Karpas-422 (cell line): ENCODE measurements around the gene NLGN2. TPM values are rescaled to one million over a fixed set of nuclear protein-coding genes. Genes with fewer than 3 reads are reported as not detected.

Experiments
- DNase-seq: peaks from one replicate; pipeline ENCODE4 v3.0.0-alpha.2; 2015
- H2AFZ ChIP-seq: fragments of 200-600 bp; sonication (generic); 2 replicates; pipeline ENCODE4 v1.6.1; 2014; ENCODE audit warnings: antibody characterized with exemption, low read length, mixed read lengths
- H3K27ac ChIP-seq: fragments of 200-600 bp; sonication (generic); 2 replicates; pipeline ENCODE4 v1.5.1; 2014; ENCODE audit warnings: mild to moderate bottlenecking, low read length, moderate library complexity
- H3K27me3 ChIP-seq: fragments of 200-600 bp; sonication (generic); 2 replicates; pipeline ENCODE4 v1.6.1; 2014; ENCODE audit warnings: low read length, mixed read lengths
- H3K36me3 ChIP-seq: fragments of 200-600 bp; sonication (generic); 2 replicates; pipeline ENCODE4 v1.6.1; 2014; ENCODE audit warnings: low read length, mixed read lengths; ENCODE audit not compliant: insufficient read depth
- H3K4me1 ChIP-seq: fragments of 200-600 bp; sonication (generic); 2 replicates; pipeline ENCODE4 v1.6.1; 2014; ENCODE audit warnings: mild to moderate bottlenecking, low read length, mixed read lengths
- H3K4me2 ChIP-seq: fragments of 200-600 bp; sonication (generic); 2 replicates; pipeline ENCODE4 v1.6.1; 2014; ENCODE audit warnings: low read length, low read depth, mild to moderate bottlenecking; ENCODE audit not compliant: poor library complexity, severe bottlenecking
- H3K4me3 ChIP-seq: fragments of 200-600 bp; sonication (generic); 2 replicates; pipeline ENCODE4 v1.5.1; 2014; ENCODE audit warnings: mild to moderate bottlenecking, antibody characterized with exemption, low read length, mixed read lengths
- H3K79me2 ChIP-seq: fragments of 200-600 bp; sonication (generic); 2 replicates; pipeline ENCODE4 v1.6.1; 2014; ENCODE audit warnings: mild to moderate bottlenecking, low read length, mixed read lengths
- H3K9ac ChIP-seq: fragments of 200-600 bp; sonication (generic); 2 replicates; pipeline ENCODE4 v1.6.0; 2014; ENCODE audit warnings: low read length
- H3K9me2 ChIP-seq: fragments of 200-600 bp; sonication (generic), shearing (Covaris generic); replicated peaks from 2 replicates; pipeline ENCODE4 v1.6.0; 2014; ENCODE audit warnings: mild to moderate bottlenecking, low read length, moderate library complexity; ENCODE audit not compliant: insufficient read depth
- H3K9me3 ChIP-seq: fragments of 300-700, 200-600 bp; sonication (generic); 2 replicates; pipeline ENCODE4 v1.6.1; 2014; ENCODE audit warnings: low read length, mixed read lengths
- H4K20me1 ChIP-seq: fragments of 200-600 bp; sonication (generic); 2 replicates; pipeline ENCODE4 v1.6.1; 2014; ENCODE audit warnings: mild to moderate bottlenecking, antibody characterized with exemption, low read length, low read depth; ENCODE audit not compliant: insufficient read depth
- total RNA-seq: library from RNA; depleted of rRNA; stranded (reverse); fragments of >200 nt; shearing (Covaris generic); gene quantifications from 2 replicates; pipeline ENCODE4 v1.2.3, GENCODE V29; 2014; ENCODE audit warnings: low replicate concordance; rRNA removed

Gene NLGN2
- total RNA-seq, 1 experiment from 2014 or later, result not detected

- H3K27me3 ChIP-seq, result no peaks in the 10 kb centered on the region
- peak overlapping the region; percentile 37 for H3K4me2 ChIP-seq
- no peaks in the 10 kb centered on the region for H4K20me1 ChIP-seq
- H3K4me3 ChIP-seq, result no peak overlapping the region
- H3K9me2 ChIP-seq, result no peaks in the 10 kb centered on the region
- no peak for DNase-seq
- H3K36me3 ChIP-seq, result no peaks in the 10 kb centered on the region
- no peak overlapping the region for H2AFZ ChIP-seq
- H3K27ac ChIP-seq, result peak overlapping the region; percentile 23; the same call in 1 of the 2 replicates
- H3K9me3 ChIP-seq, result no peaks in the 10 kb centered on the region
- H3K79me2 ChIP-seq, result no peaks in the 10 kb centered on the region
- H3K9ac ChIP-seq, result peak overlapping the region; percentile 22; the same call in 1 of the 2 replicates
- H3K4me1 ChIP-seq, result peaks cover 16% of the 10 kb centered on the region
Measured at GRCh38 chr17:7466639-7467341, 59.1 kb downstream of the NLGN2 start.

- no peak overlapping the region for H3K4me3 ChIP-seq
- peak overlapping the region; percentile 23; the same call in 1 of the 2 replicates for H3K27ac ChIP-seq
- H2AFZ ChIP-seq, result no peak overlapping the region
- H3K4me2 ChIP-seq, result peak overlapping the region; percentile 37
- no peaks in the 10 kb centered on the region for H3K9me3 ChIP-seq
- peaks cover 16% of the 10 kb centered on the region for H3K4me1 ChIP-seq
- no peaks in the 10 kb centered on the region for H3K27me3 ChIP-seq
- H3K36me3 ChIP-seq, result no peaks in the 10 kb centered on the region
- DNase-seq, result peak; percentile 68
- H3K9ac ChIP-seq, result peak overlapping the region; percentile 22; the same call in 1 of the 2 replicates
- H3K9me2 ChIP-seq, result no peaks in the 10 kb centered on the region
- H4K20me1 ChIP-seq, result no peaks in the 10 kb centered on the region
- H3K79me2 ChIP-seq, result no peaks in the 10 kb centered on the region
Measured at GRCh38 chr17:7467498-7467897, 59.9 kb downstream of the NLGN2 start.

- Histone ChIP-seq H2AFZ (no peak overlapping the region), H4K20me1 (no peaks in the 10 kb centered on the region), H3K9me2 (no peaks in the 10 kb centered on the region), H3K27me3 (no peaks in the 10 kb centered on the region), H3K9me3 (no peaks in the 10 kb centered on the region), H3K27ac (no peak overlapping the region), H3K4me3 (no peak overlapping the region), H3K4me2 (no peak overlapping the region), H3K9ac (no peak overlapping the region), H3K79me2 (no peaks in the 10 kb centered on the region), H3K36me3 (no peaks in the 10 kb centered on the region), H3K4me1 (peaks cover 16% of the 10 kb centered on the region)
- DNase-seq, result no peak
Measured at GRCh38 chr17:7468290-7468689, 60.6 kb downstream of the NLGN2 start.

- no peak overlapping the region for H2AFZ ChIP-seq
- H4K20me1 ChIP-seq, result no peaks in the 10 kb centered on the region
- H3K4me1 ChIP-seq, result peaks cover 16% of the 10 kb centered on the region
- no peak overlapping the region for H3K4me2 ChIP-seq
- no peaks in the 10 kb centered on the region for H3K27me3 ChIP-seq
- H3K9me2 ChIP-seq, result no peaks in the 10 kb centered on the region
- DNase-seq, result no peak
- H3K79me2 ChIP-seq, result no peaks in the 10 kb centered on the region
- H3K9ac ChIP-seq, result no peak overlapping the region
- H3K36me3 ChIP-seq, result no peaks in the 10 kb centered on the region
- no peaks in the 10 kb centered on the region for H3K9me3 ChIP-seq
- no peak overlapping the region for H3K27ac ChIP-seq
- no peak overlapping the region for H3K4me3 ChIP-seq
Measured at GRCh38 chr17:7468804-7469389, 61.3 kb downstream of the NLGN2 start.

Other genes starting within 250 kb of the NLGN2 start
- 1.2 TPM in 1 of 2 replicates, not detected in the other for gene ASGR1, start 228.5 kb upstream of the NLGN2 start, total RNA-seq
- 8.5 and 24.1 TPM in 2 replicates for gene DLG4, start 188.0 kb upstream of the NLGN2 start, total RNA-seq
- 245 and 371 TPM in 2 replicates for gene ACADVL, start 187.9 kb upstream of the NLGN2 start, total RNA-seq
- gene DVL2, start 173.3 kb upstream of the NLGN2 start, total RNA-seq, result 75.2 and 117 TPM in 2 replicates
- gene PHF23, start 168.4 kb upstream of the NLGN2 start, total RNA-seq, result 36.7 and 69.3 TPM in 2 replicates
- gene GABARAP, start 165.4 kb upstream of the NLGN2 start, total RNA-seq, result 218 and 301 TPM in 2 replicates
- 52.6 and 87.8 TPM in 2 replicates for gene CTDNEP1, start 156.1 kb upstream of the NLGN2 start, total RNA-seq
- 38.8 and 53.4 TPM in 2 replicates for gene ELP5, start 155.6 kb upstream of the NLGN2 start, total RNA-seq
- gene CLDN7, start 145.4 kb upstream of the NLGN2 start, total RNA-seq, result not detected in 2 replicates
- gene SLC2A4, start 126.1 kb upstream of the NLGN2 start, total RNA-seq, result 0.14 TPM in 1 of 2 replicates, not detected in the other
- not detected in 2 replicates for gene YBX2, start 113.2 kb upstream of the NLGN2 start, total RNA-seq
- gene EIF5A, start 100.2 kb upstream of the NLGN2 start, total RNA-seq, result 231 and 326 TPM in 2 replicates
- 36.9 and 63.1 TPM in 2 replicates for gene GPS2, start 92.5 kb upstream of the NLGN2 start, total RNA-seq
- gene NEURL4, start 78.5 kb upstream of the NLGN2 start, total RNA-seq, result 11.1 and 21.2 TPM in 2 replicates
- gene ACAP1, start 71.3 kb upstream of the NLGN2 start, total RNA-seq, result 51.0 and 85.0 TPM in 2 replicates
- 5.1 and 6.8 TPM in 2 replicates for gene KCTD11, start 55.7 kb upstream of the NLGN2 start, total RNA-seq
- not detected in 2 replicates for gene TMEM95, start 52.7 kb upstream of the NLGN2 start, total RNA-seq
- gene TNK1, start 26.8 kb upstream of the NLGN2 start, total RNA-seq, result 0.75 and 3.8 TPM in 2 replicates
- gene PLSCR3, start 13.3 kb upstream of the NLGN2 start, total RNA-seq, result 39.8 and 40.4 TPM in 2 replicates
- 262 and 330 TPM in 2 replicates for gene TMEM256, start 3.7 kb upstream of the NLGN2 start, total RNA-seq
- gene SPEM1, start 12.5 kb downstream of the NLGN2 start, total RNA-seq, result not detected in 2 replicates
- gene SPEM2, start 17.8 kb downstream of the NLGN2 start, total RNA-seq, result not detected in 2 replicates
- gene SPEM3, start 21.0 kb downstream of the NLGN2 start, total RNA-seq, result not detected in 2 replicates
- 3.0 and 9.9 TPM in 2 replicates for gene TMEM102, start 27.6 kb downstream of the NLGN2 start, total RNA-seq
- gene FGF11, start 31.7 kb downstream of the NLGN2 start, total RNA-seq, result 0.32 and 0.67 TPM in 2 replicates
- 3.6 and 6.6 TPM in 2 replicates for gene CHRNB1, start 37.2 kb downstream of the NLGN2 start, total RNA-seq
- 5.5 and 7.2 TPM in 2 replicates for gene ZBTB4, start 71.8 kb downstream of the NLGN2 start, total RNA-seq
- gene SLC35G6, start 73.6 kb downstream of the NLGN2 start, total RNA-seq, result not detected in 2 replicates
- gene POLR2A, start 76.5 kb downstream of the NLGN2 start, total RNA-seq, result 78.8 and 169 TPM in 2 replicates
- gene TNFSF12, start 141.2 kb downstream of the NLGN2 start, total RNA-seq, result not detected in 2 replicates
- 0.90 and 4.0 TPM in 2 replicates for gene TNFSF13, start 150.9 kb downstream of the NLGN2 start, total RNA-seq
- gene SENP3, start 154.1 kb downstream of the NLGN2 start, total RNA-seq, result 62.8 and 96.1 TPM in 2 replicates
- 3.8 and 6.0 TPM in 2 replicates for gene CD68, start 171.8 kb downstream of the NLGN2 start, total RNA-seq
- gene MPDU1, start 176.0 kb downstream of the NLGN2 start, total RNA-seq, result 25.4 and 27.0 TPM in 2 replicates
- gene SOX15, start 182.2 kb downstream of the NLGN2 start, total RNA-seq, result 1.2 and 1.6 TPM in 2 replicates
- 40.5 and 42.3 TPM in 2 replicates for gene FXR2, start 207.1 kb downstream of the NLGN2 start, total RNA-seq
- gene SAT2, start 220.0 kb downstream of the NLGN2 start, total RNA-seq, result 36.0 and 55.0 TPM in 2 replicates
- gene SHBG, start 222.3 kb downstream of the NLGN2 start, total RNA-seq, result 0.58 and 1.2 TPM in 2 replicates
- gene ATP1B2, start 243.1 kb downstream of the NLGN2 start, total RNA-seq, result not detected in 2 replicates